ENCODE data around the gene ATP9A.

The ATP9A gene

DNA sequence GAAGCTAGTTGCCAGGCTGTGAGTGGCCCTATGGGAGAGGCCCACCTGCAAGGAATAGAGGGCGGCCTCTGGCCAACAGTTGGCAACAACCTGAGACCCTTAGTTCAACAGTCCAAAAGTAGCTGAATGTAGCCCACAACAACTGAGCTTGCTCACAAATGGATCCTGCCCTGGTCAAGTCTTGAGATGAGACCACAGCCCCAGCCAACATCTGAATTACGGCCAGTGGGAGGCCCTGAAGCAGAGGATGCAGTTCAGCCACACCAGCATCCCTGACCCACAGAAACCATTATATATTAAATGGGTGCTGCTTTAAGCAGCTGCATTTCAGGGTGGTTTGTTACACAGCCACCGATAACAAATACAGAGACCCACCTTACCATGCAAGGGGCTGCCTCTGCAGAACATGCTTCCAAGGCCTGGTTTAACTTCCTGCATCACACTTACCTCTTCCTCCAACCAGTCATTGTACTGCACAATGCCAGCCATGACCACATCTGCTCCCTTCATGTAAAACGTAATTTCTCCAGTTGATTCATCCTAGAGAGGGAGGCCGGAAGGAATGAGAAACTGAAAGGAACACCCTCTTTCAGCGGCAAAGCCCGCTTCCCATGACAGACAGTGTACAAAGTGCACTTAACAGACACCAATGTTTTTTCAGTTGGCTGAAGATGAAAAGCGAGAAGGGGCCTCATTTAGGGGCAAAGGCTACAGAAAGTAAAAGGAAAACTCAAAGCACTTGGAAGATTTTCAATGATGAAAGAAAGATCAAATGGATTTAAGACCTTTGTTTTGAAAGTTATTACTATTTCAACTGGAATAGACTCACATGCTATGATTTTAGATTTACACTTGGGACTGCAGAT, 139.4 kb downstream of the ATP9A start:
- ATAC-seq: peak; percentile 29
- no peak for DNase-seq

DNA sequence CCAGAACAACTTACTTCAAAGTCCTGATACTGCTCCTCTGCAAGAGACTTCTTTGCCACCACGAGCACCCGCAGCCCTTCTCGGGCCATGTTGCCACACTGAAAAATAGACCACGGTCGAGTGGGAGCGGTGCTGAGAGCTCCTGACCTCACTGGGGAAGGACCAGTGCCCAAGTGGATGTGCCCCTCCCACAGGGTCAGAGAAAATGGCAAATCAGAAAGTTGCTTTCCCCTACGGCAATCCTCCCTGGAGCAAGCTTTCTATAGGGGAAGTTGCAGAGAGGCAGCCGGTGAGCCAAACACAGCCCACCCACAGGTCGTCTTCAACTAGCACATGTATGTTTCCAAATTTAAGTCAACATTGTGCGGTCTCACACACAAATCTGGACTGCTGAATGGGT, 140.6 kb downstream of the ATP9A start:
- DNase-seq: no peak
- ATAC-seq: no peak

DNA sequence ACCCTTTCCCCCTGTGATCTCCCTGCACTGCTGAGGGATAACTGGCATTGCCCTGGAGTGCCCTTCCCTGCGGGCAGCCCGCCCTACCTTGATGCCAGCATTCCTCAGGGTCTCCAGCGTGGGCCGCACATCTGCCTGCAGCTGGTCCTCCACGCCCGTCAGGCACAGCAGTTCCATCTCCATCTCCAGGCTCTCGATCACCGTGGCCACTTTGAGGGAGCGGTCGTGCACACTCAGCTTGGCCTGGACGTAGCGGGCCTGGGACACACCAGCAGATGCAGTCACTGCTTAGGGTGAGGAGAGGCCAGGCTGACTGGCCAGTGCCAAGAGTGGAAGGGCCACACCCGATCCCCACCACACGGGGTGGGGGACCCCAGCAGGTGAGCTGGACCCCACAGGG, 143.1 kb downstream of the ATP9A start:
- ATAC-seq: no peak

DNA sequence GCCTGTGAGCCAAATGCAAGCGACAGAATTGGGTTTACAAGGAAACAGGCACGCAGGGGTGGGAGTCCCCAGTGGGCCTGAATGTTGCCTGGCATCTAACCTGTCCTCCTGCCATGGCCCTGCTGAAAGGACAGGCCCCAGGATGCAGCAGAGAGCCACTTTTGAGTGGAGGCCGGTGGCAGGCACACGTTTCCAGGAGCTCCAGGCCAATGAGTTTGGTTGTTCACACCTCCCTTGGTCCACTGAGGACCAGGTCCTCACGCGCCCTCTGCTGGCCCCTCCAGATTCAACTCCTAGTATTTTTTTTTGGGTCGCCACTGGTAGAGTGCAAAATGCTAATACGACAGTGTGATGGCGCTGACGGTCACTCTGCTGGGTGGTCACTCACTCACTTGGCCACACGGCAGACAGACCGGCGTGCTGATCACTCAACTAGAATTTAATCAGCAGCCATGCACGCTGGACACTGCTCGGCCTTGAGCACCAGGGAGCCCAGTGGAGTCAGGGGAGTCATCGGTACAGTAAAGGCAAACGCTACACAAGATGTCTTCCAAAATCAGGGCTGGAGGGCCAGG, 143.9 kb downstream of the ATP9A start:
- ATAC-seq (peak; percentile 55), DNase-seq (peak; percentile 75)

More for the DNA sequence above, 143.1 kb downstream of the ATP9A start:
- no peak for DNase-seq

DNA sequence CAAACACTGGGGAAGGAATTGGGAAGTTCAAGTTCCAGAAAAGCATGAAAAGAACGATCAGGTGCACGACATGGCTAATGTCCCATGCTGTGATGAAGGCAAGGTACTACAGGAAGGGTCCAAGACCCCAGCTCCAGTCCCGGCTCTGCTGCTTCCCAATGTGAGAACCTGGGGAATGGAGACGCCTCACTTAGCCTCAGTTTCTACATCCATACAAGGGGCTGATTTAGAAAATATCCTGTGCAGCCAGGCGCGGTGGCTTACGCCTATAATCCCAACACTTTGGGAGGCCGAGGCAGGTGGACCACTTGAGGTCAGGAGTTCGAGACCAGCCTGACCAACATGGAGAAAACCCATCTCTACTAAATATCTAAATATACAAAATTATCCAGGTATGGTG, 144.9 kb downstream of the ATP9A start:
- DNase-seq (no peak), ATAC-seq (no peak)

DNA sequence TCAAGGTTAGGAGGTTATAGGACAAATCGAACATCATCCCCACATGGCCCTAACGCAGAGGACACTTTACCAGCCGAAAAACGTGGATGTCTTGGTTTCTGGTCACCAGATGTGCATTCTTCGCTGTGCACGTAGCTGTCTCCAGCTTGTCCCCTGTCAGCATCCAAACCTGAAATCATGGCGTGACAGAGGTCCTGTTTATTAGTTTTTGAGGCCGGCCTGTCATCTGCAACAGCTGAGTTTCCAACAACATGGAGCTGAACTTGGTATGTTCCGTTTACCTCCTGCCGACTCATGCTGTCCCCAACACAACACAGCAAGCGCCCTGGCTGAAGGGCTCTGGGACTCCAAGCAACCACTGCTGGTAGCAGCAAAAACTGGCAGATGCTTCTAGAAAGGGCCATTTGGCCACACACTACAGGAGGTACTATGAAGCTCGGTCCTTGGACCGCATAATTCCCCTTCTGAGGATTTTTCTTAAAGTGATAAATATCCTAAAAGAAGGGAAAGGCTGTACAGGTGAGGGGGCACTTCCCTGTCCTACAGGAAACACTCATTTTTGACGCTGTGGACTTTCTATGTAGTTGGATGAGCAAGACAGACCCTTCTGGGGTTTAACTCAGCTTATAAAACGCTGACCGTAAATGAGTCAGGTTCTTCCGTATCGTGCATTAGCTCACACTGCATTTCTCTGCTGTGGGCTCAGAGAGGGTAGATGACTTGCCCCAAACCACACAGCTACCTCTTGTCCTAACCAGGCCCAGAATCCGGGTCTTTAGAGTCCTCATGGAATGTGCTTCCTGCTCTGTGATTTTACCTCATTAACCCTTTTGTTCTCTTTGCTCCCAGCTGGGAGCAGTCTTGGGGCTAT, 146.0 kb downstream of the ATP9A start:
- no peak for DNase-seq
- ATAC-seq: no peak

DNA sequence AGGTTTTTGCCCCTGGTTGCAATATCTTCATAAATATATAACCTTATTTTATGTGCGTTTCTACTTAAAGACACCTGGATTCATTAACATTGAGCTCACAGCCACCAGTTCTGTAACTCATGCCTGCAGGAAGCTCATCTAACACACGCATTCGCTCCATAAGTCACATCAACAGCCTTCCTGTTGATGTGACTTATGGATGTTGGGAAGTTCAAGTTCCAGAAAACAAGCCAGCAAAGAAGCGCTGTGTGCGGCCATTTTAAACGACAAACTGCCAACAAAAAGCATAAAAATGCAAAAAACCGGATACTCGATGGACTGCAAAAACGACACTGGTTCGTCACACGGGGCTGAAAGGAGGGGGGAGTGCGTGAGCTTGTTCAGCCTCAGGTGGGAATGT, 147.8 kb downstream of the ATP9A start:
- ATAC-seq: no peak
- no peak for DNase-seq

DNA sequence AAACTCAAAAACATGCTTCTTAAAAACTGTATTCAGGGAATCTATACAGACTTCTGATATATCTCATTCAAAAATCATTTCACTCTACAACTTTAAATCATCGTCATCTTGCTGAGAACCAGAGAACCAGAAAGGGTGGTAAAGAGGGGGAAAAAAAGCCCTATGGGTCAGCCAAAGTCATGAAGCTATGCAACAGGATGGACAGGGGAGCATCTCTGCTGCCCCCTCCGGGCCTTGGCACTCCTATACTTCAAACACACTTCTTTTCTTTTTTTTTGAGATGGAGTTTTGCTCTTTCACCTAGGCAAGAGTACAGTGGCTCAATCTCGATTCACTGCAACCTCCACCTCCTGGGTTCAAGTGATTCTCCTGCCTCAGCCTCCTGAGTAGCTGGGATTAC, 152.1 kb downstream of the ATP9A start:
- ATAC-seq (no peak), DNase-seq (no peak)

DNA sequence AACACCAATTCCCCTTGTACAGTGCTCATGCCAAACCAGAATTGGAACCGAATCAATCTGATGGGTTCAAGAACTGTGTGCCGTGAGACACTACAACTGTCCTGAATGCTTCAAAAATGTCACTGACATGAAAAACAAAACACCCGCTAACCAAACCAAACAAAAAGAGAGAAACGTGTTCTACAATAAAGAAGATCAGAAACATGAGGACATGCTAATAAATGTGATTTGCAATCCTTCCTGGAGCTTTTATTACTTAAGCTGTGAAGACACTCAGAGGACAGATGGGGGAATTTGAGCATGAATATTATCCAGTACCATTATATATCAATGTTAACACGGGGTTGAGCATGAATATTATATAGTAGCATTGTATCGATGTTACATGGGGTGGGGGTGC, 153.5 kb downstream of the ATP9A start:
- DNase-seq (no peak), ATAC-seq (no peak)

DNA sequence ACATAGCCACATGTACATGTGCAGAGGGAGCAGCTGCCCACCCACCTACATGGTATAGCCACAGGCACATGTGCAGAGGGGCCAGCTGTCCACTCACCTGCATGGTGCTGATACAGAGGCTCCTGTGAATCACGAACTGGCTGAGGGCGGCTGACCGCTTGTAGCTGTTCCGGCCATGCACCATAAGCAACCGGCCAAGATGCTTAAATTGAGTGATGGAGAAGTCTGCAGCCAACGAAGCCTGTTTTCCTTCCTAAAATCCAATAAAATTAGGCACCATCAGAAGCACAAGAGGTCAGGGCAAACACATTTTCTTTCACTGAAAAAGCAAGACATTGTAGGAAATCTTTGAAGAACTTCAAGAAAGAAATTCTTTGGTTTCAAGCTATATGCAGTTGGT, 154.6 kb downstream of the ATP9A start:
- ATAC-seq (no peak), DNase-seq (no peak)

DNA sequence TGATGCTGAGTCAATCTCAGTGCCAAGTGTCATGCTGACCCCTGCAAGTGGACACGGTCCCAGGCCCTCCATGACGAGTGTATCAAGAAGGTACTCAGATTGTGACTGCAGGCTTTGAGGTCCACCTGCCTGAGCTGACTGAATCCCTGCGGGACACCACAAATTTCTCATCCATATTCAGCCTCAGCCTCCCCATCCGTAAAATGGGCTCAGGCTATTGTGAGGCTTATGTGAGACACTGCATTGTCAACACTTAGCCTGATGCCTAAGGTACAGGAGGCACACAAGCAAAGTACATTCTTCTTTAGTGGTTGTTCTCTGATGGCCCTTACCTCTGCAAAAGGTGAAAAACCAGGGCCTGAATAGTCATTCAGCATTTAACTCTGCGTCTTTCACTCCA, 155.3 kb downstream of the ATP9A start:
- DNase-seq (no peak), ATAC-seq (no peak)

DNA sequence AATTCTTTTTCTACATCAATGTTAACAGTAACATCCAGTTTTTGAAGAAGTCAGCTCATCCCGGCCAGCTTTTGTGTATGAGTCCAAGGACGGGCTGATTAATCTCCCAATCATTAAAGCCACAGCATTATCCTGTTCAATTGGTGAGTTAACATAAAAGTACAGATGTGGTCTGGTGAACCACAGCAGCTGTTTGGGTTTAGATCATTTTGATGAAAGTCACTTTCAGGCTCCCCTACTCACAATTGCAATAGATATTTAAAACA, 156.6 kb downstream of the ATP9A start:
- no peak for ATAC-seq

DNA sequence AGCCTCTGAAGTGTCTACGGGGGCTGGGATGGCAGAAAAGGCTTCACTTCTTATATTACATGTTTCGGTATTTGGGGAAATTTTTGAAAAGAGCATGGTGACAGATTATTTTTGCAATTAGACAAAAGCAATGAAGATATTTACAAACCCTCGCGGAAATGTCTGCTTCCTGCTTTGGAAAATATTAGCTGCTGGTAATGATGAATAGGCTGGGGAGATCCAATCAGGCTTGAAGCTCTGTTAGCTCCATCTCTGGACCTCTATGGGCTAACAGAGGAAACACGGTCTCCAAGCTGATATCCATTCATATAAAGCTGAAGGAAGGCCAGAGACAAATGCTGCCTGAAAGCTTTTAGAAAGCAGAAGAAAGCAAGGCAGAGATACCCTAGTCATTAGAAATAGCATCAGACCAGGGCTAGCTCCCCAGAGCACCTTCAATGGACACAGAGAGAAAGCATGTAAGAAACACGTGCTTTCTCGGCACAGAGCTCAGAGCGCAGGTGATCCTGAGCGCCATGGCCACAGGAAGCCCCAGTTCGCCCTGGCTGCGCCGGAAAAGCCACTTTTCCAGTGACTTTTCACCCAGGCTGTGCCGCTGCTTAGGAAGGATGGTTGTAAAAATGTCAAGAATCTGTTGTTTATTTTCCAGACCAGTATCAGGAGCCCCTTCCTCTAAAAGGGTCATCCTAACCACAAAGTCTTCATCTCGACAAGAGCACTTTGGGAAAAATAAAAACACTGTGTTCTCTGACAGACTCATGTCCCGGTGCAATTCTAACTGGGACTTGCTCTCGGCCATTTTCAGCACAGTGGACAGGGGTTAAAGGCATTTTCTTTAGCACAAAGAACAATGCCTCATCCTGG, 157.2 kb downstream of the ATP9A start:
- DNase-seq: no peak
- ATAC-seq: no peak

More for the DNA sequence above, 156.6 kb downstream of the ATP9A start:
- no peak for DNase-seq

DNA sequence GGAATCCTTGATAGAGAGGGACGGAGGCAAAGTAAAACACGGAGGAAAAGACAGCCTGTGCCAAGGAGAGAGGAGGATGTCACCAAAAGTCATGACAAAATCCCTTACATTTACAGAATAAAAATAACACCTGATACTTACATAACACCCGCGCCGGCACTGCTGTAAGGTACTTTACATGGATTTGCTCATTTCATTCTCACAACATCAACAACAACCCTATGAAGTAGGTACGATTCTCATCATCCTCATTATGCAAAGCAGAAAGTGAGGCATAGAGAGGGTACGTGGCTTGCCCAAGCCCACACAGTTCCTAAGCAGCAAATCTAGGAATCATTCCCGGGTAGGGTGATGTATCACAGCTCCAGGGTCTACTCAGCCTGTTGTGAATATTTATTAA, 158.1 kb downstream of the ATP9A start:
- DNase-seq (no peak), ATAC-seq (no peak)

DNA sequence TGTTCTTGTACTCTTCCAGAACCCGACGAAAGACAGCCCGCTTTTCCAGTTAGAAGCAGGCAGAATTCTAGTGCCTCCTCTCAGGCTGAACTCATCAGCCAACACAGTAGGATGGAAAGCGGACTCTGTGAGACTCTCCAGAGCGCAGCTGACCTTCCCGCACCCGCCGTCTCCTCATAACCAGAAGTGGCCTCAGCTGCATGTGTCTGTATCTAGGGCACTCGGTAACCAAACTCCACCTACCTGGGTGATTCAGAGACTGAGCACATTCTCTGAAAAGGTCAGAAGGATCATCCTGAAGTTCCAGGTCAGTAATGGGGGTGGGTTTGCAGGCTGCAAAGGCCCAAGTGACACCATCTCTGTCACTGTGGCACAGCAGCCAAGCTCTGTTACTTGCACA, 158.9 kb downstream of the ATP9A start:
- ATAC-seq: peak; percentile 79

DNA sequence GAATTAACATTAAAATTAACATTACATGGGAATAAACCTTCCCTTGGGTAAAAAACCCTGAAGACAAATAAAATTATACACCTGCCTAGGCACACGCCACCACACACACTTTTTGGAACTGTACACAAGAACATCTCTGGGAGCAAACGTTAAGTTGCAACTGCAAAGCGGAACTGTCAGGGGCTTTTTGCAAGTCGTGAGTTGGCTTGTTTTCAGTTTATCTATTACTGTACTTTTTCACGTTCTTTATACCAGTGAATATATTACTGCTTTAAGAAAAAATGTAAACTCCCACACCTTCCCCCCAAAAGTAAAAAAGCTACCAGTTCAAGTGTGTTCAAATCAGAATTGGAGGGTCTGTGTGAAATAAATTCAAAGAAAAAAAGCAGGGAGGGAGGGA, 160.1 kb downstream of the ATP9A start:
- no peak for DNase-seq
- ATAC-seq: no peak

More for the DNA sequence above, 158.9 kb downstream of the ATP9A start:
- no peak for DNase-seq

DNA sequence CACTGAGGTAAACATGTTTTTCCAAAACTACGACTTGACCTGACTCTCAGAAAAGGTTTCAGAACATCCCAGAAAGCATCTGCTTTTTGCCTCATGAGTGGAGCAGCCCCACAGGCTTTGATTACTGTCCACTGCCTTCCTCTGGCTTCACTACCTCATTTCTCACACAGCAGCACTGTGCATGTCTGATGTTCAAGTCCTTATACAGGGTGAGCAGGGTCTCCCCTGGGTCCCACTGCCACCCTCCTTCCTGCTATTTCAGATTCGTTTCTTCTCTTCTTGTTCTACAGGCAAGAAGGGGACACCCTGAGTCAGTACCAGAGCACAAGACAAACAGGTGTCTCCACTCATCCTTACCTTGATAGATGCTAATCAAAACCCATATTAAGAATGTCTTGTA, 161.0 kb downstream of the ATP9A start:
- DNase-seq (no peak), ATAC-seq (no peak)

DNA sequence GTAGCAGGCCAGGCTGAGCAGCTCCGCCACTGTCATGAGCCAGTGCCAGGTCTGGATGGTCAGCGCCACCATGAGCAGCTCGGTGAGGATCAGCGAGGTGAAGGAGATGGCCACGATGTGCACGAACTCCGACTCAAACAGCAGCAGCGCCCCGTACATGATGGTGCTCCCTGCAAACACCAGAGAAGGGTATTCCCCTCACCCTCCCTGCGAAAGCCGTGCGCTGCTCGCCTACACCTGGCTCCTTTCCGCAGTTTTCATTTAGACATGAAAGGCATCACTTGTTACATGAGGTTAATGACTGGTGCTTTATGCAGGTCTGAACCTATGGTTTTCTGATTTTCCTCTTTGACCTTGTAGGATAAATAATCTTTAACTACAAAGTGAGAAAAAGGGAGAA, 163.3 kb downstream of the ATP9A start:
- ATAC-seq: no peak
- DNase-seq: no peak

DNA sequence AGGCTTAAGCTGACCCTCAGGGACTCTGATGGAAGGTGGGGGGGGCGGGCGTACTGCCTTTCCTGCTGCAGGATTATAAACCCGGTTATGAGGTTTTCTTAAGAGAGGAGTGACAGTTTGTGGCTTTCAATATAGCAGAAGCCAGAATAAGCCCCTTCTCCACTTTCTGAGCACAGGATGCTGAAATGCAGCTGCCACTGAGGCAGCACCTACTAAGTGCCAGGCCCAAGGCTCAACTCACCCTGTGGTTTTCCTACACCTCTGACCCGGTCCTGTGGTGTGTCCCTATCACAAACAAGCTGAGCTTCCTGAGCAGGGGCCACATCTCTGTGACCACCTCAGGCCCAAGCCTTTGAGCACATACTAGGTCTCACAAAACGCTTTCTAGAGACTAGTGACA, 166.1 kb downstream of the ATP9A start:
- ATAC-seq (no peak), DNase-seq (no peak)

DNA sequence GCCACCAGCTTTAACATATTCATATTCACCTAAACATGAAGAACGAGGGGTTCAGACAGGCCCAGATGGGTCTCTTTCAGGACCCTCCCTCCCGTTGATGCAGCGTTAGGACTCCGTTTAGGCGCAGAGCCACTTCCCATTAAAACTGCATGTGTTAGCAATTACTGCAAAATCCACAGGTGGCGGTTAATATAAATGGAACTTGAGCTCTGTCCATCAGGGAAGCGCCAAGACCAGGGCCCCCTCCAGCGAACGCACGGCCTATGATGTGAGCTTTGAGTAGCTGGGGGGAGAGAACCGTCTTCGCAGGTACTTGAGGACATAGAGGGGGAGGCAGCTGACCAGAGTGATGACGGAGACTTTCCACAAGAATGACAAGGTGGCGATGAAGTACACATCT, 167.2 kb downstream of the ATP9A start:
- ATAC-seq: no peak
- DNase-seq: no peak

DNA sequence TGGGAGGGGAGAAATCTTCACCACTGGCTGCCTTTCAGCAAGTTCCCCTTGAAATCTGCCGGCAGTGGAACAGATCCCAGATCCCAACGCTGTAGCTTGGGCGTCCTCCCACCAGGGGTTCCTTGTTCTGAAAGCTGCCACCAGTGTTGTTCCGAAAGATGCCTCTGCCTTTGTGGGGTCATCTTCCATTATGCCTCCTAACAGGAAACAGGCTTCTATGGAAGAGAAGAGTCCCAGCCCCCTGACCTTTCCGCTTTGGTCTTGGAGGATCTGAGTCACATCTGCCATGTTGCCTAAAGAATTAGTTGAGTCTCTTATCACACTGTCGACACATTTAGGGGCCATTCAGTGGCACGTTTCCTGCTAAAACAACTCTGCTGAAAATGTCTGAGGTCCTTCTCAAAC, 168.2 kb downstream of the ATP9A start:
- ATAC-seq (peak; percentile 21), DNase-seq (peak; percentile 39)

DNA sequence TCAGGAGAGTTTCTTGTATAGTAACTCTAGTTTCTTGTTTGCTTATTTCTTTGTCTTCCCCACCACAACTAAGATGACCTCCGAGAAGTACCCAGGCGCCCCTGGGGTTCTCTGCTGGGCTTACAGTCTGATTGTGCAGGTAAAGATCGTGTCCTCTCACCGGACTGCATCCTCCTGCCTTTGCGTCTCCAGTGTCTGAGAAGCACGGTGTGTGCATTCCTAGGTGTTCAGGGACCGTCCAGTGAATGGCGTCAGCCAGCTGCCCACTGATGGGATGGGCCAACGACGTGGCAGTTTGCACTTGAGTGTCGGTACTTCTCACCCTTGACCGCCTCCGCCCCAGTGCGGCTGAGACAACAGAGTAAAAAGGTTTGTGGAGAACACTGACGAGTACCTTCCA, 169.6 kb downstream of the ATP9A start:
- no peak for ATAC-seq
- DNase-seq: no peak

Measured in stimulated activated naive CD8-positive, alpha-beta T cell treated with anti-CD3 and anti-CD28 coated beads, Interleukin-15, Interleukin-2, amounts not matched to agents 100 U/mL and 50 U/mL, for 24 hours (primary cell).